Endothelial cell of umbilical vein (primary cell): Measurements from ENCODE around the gene FLNB. TPM values are rescaled to one million over a fixed set of nuclear protein-coding genes. Genes with fewer than 3 reads are reported as not detected.

ENCODE experiments used
- BruUV-seq: library from RNA; stranded (reverse); fragments of 400-500 nt; replicated peaks from 2 replicates; lab custom pipeline; 2021; lab: Mats Ljungman, UMichigan
- CTCF ChIA-PET: fragments of 300-600, 350-600 bp; sonication (Branson Sonifier 250); formaldehyde crosslinking; loops from one replicate; lab custom pipeline; 2021; ENCODE audit warnings: antibody characterized with exemption, inconsistent platforms; lab: Charles Lee
- POLR2A ChIA-PET: fragments of 300-600, 350-600 bp; sonication (Branson Sonifier 250); formaldehyde crosslinking; loops from one replicate; lab custom pipeline; 2021; ENCODE audit warnings: antibody characterized with exemption, inconsistent platforms; lab: Charles Lee
- DNase-seq: peaks from one replicate; pipeline ENCODE4 v3.0.0-alpha.2; 2011; ENCODE audit warnings: low read depth, low spot score
- FAIRE-seq: peaks from 2 replicates; lab custom pipeline; 2011; peaks lifted over from hg19 to GRCh38; lab: Jason Lieb, UNC
- H2AFZ ChIP-seq: 2 replicates; pipeline ENCODE4 v1.6.0; 2012; ENCODE audit warnings: low read depth, low read length, control low read depth, inconsistent platforms
- H3K27ac ChIP-seq: 2 replicates; pipeline ENCODE4 v1.5.1; 2011; ENCODE audit warnings: low read depth, mild to moderate bottlenecking, control low read depth, low read length, moderate library complexity; ENCODE audit not compliant: insufficient read depth
- H3K27me3 ChIP-seq, 2 experiments: 2 replicates each; pipeline versions ENCODE4 v1.6.0 to v1.6.1; 2011; ENCODE audit warnings: low read length in 2 of 2, mixed read lengths in 1 of 2; ENCODE audit not compliant: control insufficient read depth in 2 of 2, insufficient read depth in 2 of 2
- H3K36me3 ChIP-seq, 2 experiments: 2 replicates in 1 of 2; 3 replicates in 1 of 2; pipeline ENCODE4 v1.5.1; 2011; ENCODE audit warnings: low read length in 2 of 2, mild to moderate bottlenecking in 1 of 2, moderate library complexity in 1 of 2; ENCODE audit not compliant: control insufficient read depth in 2 of 2, insufficient read depth in 2 of 2; ENCODE audit errors: extremely low read depth in 1 of 2
- H3K4me1 ChIP-seq: 3 replicates; pipeline ENCODE4 v1.5.1; 2011; ENCODE audit warnings: mild to moderate bottlenecking, low read length; ENCODE audit not compliant: control insufficient read depth, insufficient read depth; ENCODE audit errors: extremely low read depth
- H3K4me2 ChIP-seq: 2 replicates; pipeline ENCODE4 v1.6.1; 2011; ENCODE audit warnings: low read length, control low read depth, mixed read lengths; ENCODE audit not compliant: insufficient read depth
- H3K4me3 ChIP-seq, 3 experiments: fragments of 200-600 bp in 1 of 3; sonication (generic), shearing (Covaris generic) in 1 of 3; replicated peaks in 1 of 3; 2 replicates each; pipeline ENCODE4 v1.5.1; 2011 to 2016; ENCODE audit warnings: control low read depth in 3 of 3, low read length in 3 of 3, mild to moderate bottlenecking in 2 of 3, inconsistent platforms in 1 of 3, low read depth in 1 of 3, moderate library complexity in 1 of 3; ENCODE audit not compliant: insufficient read depth in 1 of 3
- H3K79me2 ChIP-seq: 2 replicates; pipeline ENCODE4 v1.6.0; 2012; ENCODE audit warnings: low read length, inconsistent platforms; ENCODE audit not compliant: control insufficient read depth, insufficient read depth
- H3K9ac ChIP-seq: replicated peaks from 2 replicates; pipeline ENCODE3; 2011; ENCODE audit warnings: low read length, control low read depth; ENCODE audit not compliant: insufficient read depth; ENCODE audit errors: extremely low read depth
- H3K9me1 ChIP-seq: replicated peaks from 3 replicates; pipeline ENCODE4 v1.6.0; 2011; ENCODE audit warnings: mild to moderate bottlenecking, low read length; ENCODE audit not compliant: control insufficient read depth, insufficient read depth; ENCODE audit errors: extremely low read depth
- H3K9me3 ChIP-seq: replicated peaks from 2 replicates; pipeline ENCODE4 v1.5.1; 2012; ENCODE audit warnings: low read length, inconsistent platforms; ENCODE audit not compliant: control insufficient read depth, insufficient read depth
- H4K20me1 ChIP-seq: replicated peaks from 2 replicates; pipeline ENCODE3; 2011; ENCODE audit warnings: mild to moderate bottlenecking, low read length; ENCODE audit not compliant: control insufficient read depth, insufficient read depth; ENCODE audit errors: extremely low read depth
- CTCF ChIP-seq, 2 donors: IDR thresholded peaks; 1 replicate in 1 of 2; 2 replicates in 1 of 2; pipeline ENCODE4 v1.5.1; 2011; ENCODE audit warnings: low read length in 2 of 2, mild to moderate bottlenecking in 2 of 2, moderate library complexity in 2 of 2, control low read depth in 1 of 2, inconsistent platforms in 1 of 2, low read depth in 1 of 2; ENCODE audit not compliant: insufficient read depth in 1 of 2; ENCODE audit errors: extremely low read depth in 1 of 2
- EZH2 ChIP-seq: IDR thresholded peaks from 2 replicates; pipeline ENCODE4 v1.6.1; 2012; ENCODE audit warnings: borderline replicate concordance, low read depth, mild to moderate bottlenecking, moderate library complexity, low read length, inconsistent platforms; ENCODE audit not compliant: severe bottlenecking
- FOS ChIP-seq: IDR thresholded peaks from 2 replicates; pipeline ENCODE4 v1.6.1; 2011; ENCODE audit warnings: mild to moderate bottlenecking, low read length, moderate library complexity, borderline replicate concordance; ENCODE audit not compliant: insufficient read depth
- GATA2 ChIP-seq: IDR thresholded peaks from 2 replicates; pipeline ENCODE4 v1.7.0; 2011; ENCODE audit warnings: low read depth, mild to moderate bottlenecking, moderate library complexity, mixed read lengths, low read length; ENCODE audit not compliant: insufficient read length, insufficient read depth
- JUN ChIP-seq: IDR thresholded peaks from 2 replicates; pipeline ENCODE4 v1.6.1; 2011; ENCODE audit warnings: borderline replicate concordance, low read depth; ENCODE audit not compliant: insufficient read length, insufficient read depth
- MAX ChIP-seq: IDR thresholded peaks from 2 replicates; pipeline ENCODE4 v1.6.1; 2011; ENCODE audit not compliant: insufficient read depth, insufficient read length
- MYC ChIP-seq: IDR thresholded peaks from one replicate; pipeline ENCODE4 v1.6.1; 2011; ENCODE audit warnings: mild to moderate bottlenecking, low read depth, low read length
- POLR2A ChIP-seq: IDR thresholded peaks from 2 replicates; pipeline ENCODE4 v1.6.1; 2012; ENCODE audit warnings: low read depth, mild to moderate bottlenecking, control low read depth, low read length
- POLR2AphosphoS5 ChIP-seq: IDR thresholded peaks from 2 replicates; pipeline ENCODE4 v1.6.1; 2012; ENCODE audit warnings: low read depth, mild to moderate bottlenecking, control low read depth, low read length, moderate library complexity; ENCODE audit not compliant: insufficient read depth
- dilution Hi-C: fragments of 300-500 bp; cut with MboI; formaldehyde crosslinking; loops from one replicate; pipeline ENCODE4 v1.15.0; 2019; ENCODE audit warnings: low sequenced_read_pairs; ENCODE audit not compliant: extremely low pct_ligation_motif_present
- intact Hi-C: fragments of 100-400 bp; cut with micrococcal nuclease; formaldehyde crosslinking; loops from one replicate; pipeline ENCODE4 v1.10.0; 2022
- polyA plus RNA-seq, 4 experiments: library from polyadenylated mRNA; depleted of rRNA in 3 of 4; stranded (reverse) in 3 of 4; unstranded in 1 of 4; fragments of >200 nt; gene quantifications; 2 replicates each; pipeline versions ENCODE4 v1.2.1 to v1.2.3, GENCODE V29; 2011 to 2012; ENCODE audit warnings: missing spikeins in 1 of 4
- total RNA-seq: library from RNA; stranded (reverse); gene quantifications from 2 replicates; pipeline ENCODE4 v1.2.3, GENCODE V29; 2021

Gene FLNB
- total and polyA plus RNA-seq, 2 donors (not counting 3 experiments of a cell fraction or from before 2014, with no cell fraction given) = 479 to 670 TPM

GRCh38 chr3:58077596-58078285, 69.5 kb downstream of the FLNB start:
- Histone ChIP-seq H3K9ac (no peak overlapping the region), H3K27me3 (no peaks in the 10 kb centered on the region), H3K4me3 (no peak overlapping the region), H3K4me2 (no peak overlapping the region), H3K36me3 (peaks cover 22 to 32% of the 10 kb centered on the region in 2 experiments), H4K20me1 (no peaks in the 10 kb centered on the region), H3K27ac (no peak overlapping the region), H3K79me2 (peaks cover 78% of the 10 kb centered on the region), H3K9me3 (no peaks in the 10 kb centered on the region), H3K9me1 (no peaks in the 10 kb centered on the region), H3K4me1 (peaks cover 42% of the 10 kb centered on the region), H2AFZ (no peak overlapping the region)
- DNase-seq = no peak
- no TSS peak for BruUV-seq
- CTCF ChIA-PET = interaction anchor here (1.5 kb wide), 1 partner anchor 14 kb away, joined by 5 read pairs; no protein-coding TSS in a partner anchor
- intact Hi-C loops = no loop called here
- no peak for TF ChIP-seq EZH2
- TF ChIP-seq MAX = no peak
- TF ChIP-seq JUN = no peak
- TF ChIP-seq CTCF (IDR thresholded peaks at IDR 0.05; ENCODE audit: extremely low read depth in 1 of 2, insufficient read depth in 1 of 2, low read depth in 1 of 2, low read length in 2 of 2) = no peak
- TF ChIP-seq POLR2AphosphoS5 = no peak
- no peak for TF ChIP-seq MYC
- no peak for TF ChIP-seq POLR2A
- TF ChIP-seq FOS = no peak
- no peak for TF ChIP-seq GATA2
- no peak for FAIRE-seq
- dilution Hi-C loops = no loop called here
- POLR2A ChIA-PET = no interaction called here
